Midbrain (tissue), 1 donor: Measurements from ENCODE around the gene MCM3AP.
A peak's percentile ranks its signal among the peaks of the same experiment; 100 is the strongest.
"Not testable (repeated sequence)": the region's sequence is repeated elsewhere in the genome, so short reads cannot be mapped to it uniquely, and the experiment has no call there.

Experiments
- DNase-seq: peaks from one replicate; lab custom pipeline; 2025; lab: John Stamatoyannopoulos, UW

Gene MCM3AP

DNA sequence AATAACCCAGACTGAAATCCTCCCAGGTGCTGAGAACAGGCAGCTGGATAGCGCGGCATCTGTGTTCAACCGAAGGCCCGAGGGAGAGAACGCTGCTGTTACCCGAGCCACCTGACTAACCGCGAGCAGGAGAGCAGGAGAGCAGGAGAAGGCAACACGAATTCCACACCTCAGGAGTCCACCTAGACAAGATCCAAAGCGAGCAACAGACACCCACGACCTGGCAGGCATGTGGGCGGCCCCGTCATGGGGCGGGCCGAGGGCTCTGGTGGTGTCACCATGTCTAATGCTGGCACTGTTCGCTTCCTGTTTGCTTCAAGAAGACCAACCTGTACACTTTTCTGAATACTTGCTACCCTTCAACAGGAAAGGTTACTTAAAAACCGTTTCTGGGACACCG lies 80.2 kb downstream of the MCM3AP start:
- no peak for DNase-seq

DNA sequence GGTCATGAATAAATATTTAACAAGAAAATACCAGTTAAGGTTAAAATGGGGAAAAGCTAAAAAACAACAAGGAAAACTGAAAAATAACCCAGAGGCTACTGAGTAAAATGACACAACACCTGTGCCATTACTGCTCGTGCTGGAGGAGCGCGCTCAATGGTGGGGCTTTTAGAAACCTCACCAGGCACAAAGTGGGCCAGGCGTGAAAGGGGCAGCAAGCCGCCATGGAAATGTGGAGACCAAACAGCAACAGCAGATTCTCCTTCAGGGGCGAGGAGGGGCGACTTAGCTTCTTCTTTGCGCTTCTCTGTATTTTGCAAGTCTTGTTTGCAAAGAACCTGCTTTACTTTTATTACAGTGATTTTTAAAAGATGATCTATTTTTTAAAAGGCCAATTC lies 82.2 kb downstream of the MCM3AP start:
- DNase-seq, result no peak

DNA sequence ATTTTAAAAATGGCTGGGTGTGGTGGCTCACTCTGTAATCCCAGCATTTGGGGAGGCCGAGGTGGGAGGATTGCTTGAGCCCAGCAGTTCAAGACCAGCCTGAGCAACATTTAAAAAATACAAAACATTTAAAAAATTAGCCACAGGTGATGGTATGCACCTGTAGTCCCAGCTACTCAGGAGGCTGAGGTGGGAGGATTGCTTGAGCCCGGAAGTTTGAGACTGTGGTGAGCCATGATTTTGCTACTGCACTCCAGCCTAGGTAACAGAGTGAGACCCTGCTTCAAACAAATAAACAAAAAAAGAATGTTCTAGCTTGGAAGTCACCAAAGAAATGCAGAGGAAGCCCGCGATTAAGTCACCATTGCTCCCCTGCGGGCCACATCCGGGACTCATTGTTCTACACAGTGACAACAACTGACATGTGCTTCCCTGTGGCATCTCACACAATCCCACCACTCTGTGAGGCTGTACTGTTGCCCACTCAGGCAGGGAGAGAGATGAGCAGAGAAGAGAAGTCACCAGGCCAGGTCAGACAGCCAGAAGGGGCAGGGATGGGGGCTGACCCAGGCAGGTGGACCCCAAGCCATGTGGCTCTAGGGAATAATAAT lies 82.7 kb downstream of the MCM3AP start:
- no peak for DNase-seq

DNA sequence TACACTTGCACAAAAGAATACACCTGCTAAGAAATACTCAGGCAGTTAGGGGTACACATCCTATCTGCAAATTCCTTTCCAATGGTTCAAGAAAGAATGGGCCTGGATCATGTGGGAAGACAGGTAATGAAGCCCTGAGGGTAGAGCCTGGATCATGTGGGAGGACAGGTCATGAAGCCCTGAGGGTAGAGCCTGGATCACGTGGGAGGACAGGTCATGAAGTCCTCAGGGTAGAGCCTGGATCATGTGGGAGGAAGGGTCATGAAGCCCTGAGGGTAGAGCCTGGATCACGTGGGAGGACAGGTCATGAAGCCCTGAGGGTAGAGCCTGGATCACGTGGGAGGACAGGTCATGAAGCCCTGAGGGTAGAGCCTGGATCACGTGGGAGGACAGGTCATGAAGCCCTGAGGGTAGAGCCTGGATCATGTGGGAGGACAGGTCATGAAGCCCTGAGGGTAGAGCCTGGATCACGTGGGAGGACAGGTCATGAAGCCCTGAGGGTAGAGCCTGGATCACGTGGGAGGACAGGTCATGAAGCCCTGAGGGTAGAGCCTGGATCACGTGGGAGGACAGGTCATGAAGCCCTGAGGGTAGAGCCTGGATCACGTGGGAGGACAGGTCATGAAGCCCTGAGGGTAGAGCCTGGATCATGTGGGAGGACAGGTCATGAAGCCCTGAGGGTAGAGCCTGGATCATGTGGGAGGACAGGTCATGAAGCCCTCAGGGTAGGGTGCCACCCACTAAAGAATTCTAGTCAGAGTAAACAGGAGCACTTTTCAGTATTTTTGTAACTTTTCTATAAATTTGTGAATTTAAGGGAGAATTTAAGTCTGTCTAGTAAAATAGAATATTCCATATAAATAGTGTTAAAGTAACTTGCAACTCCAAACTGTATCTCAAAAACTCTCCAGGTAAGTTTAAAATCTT lies 84.3 kb downstream of the MCM3AP start:
- DNase-seq, result not testable (repeated sequence)

DNA sequence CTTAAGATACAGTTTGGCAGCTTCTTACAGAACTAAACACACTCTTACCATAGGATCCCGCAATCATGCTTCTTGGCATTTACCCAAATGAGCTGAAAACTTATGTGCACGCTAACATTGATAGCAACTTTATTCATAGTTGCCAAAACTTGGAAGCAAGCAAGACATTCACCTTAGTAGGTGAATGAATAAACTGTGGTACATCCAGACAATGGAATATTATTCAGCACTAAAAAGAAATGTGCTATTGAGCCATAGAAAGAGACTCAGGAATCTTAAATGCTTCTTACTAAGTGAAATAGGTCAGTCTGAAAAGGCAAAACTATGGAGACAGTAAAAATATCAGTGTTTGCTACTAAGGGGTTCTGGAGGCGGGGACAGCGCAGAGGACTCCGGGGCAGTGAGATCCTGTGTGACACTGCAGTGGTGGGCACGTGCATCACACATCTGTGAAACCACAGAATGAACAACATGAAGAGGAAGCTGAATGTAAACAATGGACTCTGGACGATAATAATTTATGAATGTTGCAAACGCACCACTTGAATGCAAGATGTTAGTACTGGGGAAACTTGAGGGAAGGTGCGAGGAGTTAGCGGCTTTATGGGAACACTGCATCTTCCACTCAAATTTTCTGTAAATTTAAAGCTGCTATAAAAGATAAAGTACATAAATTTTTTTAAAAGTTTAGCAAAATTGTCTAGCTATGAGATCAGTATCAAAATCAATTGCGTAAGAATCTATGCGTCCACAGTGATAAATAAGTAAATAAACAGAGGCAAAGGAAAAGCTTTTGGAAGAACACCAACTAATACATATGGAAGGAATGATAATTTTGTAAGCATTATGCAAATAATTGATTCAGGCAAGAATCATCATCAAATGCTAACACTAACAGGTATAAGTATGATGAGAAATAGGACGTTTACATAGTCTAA lies 85.7 kb downstream of the MCM3AP start:
- no peak for DNase-seq

DNA sequence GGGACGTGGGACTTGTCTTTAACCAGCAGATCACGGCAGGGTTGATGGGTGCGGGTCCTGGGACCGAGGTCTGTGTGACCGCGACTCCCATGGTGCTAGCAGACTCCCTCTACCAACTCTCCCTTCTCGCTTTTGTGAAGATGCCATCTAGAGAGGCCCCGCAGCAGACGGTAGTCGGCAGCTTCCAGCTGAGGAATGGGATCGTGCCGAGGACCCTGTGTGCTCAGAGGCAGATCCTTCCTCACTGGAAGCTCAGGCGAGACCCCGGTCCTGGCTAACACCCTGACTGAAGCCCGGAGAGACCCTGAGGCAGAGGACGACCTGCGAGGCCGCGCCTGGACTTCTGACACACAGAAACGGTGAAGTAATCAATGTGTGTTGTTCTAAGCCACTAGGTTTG lies 88.7 kb downstream of the MCM3AP start:
- DNase-seq, result no peak

DNA sequence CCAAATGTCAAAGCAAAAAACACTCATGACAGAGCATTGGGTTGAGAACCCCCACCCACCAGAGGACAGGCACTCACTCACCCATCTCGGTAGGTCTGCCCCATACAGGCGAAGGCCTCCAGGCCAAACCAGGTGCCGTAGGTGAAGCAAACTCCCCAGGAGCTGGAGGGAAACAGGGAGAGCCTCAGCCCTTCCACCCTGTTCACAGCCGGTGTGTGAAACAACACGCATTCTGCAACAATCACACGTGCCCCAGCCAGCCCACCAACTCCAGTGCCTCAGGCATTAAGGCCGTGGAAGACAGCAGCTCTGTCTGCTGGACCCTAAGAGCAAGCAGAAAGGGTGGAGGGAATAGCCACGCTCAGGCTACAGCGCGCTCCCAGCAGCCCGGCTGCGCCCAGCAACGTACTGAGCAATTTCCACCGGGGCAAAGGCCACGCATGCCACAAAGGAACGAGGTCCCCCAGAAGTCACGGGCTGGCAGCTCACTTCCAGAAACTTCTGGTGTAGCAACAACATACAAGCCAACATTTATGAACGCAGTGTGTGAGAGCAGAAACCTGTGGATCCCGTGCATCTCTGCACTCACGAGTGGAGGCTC lies 89.7 kb downstream of the MCM3AP start:
- DNase-seq, result no peak

DNA sequence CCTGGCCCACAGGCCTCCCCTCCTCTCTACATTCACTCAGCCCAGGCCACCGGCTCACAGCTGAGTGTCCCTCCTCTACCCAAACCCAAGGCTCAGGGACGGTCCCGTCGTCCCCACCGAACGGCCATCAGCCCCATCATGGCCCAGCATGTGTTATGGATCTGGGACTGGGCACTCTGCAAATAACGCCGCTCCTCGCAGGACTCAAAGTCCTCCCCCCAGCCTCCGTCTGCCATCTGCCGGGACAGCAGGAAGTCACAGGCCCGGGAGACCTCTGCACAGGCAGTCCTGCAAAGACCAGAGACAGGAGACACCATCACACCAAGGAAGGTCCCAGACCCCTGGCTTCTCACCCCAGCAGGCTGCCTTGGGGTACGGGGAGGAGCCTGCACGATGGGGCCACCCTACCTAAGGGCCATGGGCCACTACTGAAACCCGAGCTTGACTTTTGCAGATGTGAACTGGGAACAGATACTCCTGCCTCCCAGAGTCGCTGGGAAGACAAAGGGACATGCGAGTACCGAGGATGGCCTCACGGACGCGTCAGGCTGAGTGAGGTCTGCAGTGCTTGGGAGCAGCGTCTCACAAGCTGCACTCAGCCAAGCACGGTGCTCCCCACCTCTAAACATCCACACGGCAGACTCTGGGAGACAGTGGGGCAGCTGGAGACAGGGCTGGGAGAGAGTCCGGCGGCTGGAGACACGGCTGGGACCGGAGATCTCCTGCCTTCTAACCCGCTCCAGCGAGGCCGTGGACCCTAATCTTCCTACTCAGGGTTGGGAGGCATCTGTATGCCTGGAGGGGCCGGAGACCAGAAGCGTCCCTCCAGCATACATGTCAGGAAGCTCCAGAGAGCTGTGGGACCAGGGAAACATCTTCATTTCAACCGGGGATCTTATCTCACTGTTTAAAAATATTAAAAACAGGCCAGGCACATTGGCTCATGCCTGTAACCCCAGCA lies 90.8 kb downstream of the MCM3AP start:
- no peak for DNase-seq

DNA sequence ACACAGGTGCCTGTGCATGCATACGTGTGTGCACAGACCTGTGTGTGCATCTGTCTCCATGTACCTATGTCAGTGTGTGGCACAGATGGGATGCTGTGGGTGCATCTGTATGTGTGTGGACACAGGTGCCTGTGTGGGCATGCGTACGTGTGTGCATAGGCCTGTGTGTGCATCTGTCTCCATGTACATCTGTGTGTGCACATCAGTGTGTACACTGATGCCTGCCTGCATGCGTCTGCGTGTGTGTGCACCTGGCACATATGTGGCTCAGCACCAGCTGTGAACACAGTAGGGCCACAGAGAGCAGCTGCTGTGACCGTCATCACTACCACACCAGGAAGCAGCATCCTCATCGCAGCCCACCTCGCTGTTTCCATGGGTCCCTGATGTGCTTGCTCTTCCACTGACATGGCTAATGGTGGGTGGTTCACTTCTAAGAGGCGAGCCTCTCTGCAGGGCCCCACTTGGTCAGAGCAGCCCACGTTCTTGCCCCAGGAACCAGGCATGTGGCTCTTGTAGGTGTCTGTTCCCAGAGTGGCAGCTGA lies 91.5 kb downstream of the MCM3AP start:
- no peak for DNase-seq

DNA sequence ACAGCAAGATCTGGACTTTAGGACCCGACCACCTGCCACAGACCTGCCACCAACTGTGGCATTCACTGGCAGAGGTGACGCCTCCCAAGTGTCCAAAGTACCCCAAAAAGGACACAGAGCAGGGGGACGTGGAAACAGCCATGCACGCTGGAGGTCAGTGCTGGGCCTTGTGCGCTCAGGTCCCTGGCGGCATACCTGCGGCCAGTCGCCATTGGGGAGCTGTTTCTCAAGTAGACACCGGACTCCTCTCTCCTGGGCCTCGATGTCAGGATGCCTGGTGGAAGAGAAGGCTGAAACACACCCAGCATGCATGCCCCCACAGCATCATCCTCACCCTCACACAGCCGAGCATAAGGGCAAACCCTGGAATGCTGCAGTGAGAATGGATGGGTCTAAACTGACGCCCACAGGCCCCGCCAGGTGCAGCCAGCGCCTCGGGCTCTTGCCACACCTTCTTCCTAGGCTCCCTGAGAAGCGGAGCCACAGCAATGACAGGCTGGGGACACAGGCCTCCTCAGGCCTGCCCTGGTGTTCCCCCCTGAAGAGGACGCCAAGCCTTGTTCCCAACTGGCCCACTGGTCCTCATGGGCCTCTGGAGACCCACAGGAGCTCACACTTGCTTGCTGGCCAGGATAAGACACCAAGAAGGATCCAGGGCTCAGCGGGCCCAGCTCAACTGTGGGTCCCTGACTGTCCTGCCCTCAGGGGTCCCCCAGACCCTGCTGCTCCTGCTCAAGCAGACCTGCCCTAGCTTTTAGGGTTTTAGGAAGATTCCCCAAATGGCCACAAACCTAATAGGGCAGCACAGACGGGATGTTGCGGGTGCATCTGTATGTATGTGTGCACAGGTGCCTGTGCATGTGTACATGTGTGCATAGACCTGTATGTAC lies 93.5 kb downstream of the MCM3AP start:
- DNase-seq, result no peak

DNA sequence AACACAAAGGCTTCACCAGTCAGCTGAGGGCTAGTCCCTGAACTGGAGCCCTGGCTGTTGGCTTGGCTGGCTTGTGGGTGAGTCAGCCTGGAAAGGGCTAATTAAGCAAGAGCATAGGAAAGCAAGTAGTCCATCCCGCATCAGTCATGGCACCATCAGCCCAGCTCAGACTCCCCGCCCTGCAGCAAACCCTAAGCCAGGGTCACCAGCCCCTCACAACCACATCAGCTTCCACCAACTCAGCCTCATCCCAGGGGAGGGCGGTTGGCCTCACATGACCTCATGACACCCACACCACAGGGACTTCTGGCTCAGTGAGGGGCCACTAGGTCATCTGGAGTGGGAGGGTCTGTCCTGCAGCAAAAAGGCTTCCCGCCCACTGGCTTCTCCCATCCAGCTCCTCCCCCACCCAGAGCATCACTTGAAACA lies 94.1 kb downstream of the MCM3AP start:
- no peak for DNase-seq

DNA sequence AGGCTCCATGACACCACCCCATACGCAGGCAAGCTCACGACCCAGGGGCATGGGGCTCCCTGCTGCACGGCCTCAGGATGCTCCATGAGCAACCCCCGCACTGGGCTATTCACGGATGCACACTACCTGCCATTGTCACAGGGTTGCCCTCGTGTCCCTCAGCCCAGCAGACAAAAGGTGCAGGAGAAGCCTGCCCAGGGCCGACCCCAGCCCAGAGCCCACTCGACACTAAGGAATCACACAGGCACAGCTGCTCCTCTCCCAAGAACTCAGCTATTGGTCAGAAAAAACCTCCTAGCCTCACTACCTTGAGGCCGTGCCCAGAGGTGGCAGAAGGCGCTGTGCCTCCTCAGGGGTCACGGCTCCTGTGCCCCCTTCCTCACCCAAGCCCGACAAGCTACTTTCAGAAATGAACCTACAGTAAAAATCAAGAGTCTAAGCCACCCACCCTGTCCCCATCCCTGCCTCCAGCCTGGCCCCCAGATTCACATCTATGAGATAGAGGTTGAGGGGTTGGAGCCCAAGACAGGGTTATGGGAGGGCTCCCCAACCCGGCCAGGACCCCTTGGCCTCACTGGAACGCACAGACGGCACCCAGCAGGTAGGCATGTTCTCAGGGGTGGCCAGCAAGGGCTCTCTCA lies 94.8 kb downstream of the MCM3AP start:
- DNase-seq, result no peak

DNA sequence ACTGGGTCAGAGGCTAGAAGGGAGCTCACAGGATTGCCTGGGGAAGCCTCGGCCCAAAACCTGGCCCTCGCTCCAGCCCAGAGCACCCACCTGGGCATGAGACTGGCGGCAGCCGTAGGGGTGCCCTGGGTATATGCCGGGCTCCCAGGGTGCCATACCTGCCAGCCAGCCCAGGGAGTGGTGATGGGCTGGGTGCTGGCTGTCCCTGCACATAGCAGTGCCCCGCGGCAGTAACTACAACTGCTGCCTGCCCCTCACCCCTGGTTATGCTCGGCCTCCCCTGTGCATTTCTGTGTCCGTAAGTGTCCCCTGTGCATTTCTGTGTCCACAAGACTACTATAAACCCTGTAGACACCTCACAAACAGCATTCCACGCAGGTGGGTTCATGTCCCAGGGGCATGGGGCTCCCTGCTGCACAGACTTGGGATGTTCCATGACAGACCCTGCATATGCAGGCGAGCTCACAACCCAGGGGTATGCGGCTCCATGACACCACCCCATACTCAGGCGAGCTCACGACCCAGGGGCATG lies 95.4 kb downstream of the MCM3AP start:
- no peak for DNase-seq

DNA sequence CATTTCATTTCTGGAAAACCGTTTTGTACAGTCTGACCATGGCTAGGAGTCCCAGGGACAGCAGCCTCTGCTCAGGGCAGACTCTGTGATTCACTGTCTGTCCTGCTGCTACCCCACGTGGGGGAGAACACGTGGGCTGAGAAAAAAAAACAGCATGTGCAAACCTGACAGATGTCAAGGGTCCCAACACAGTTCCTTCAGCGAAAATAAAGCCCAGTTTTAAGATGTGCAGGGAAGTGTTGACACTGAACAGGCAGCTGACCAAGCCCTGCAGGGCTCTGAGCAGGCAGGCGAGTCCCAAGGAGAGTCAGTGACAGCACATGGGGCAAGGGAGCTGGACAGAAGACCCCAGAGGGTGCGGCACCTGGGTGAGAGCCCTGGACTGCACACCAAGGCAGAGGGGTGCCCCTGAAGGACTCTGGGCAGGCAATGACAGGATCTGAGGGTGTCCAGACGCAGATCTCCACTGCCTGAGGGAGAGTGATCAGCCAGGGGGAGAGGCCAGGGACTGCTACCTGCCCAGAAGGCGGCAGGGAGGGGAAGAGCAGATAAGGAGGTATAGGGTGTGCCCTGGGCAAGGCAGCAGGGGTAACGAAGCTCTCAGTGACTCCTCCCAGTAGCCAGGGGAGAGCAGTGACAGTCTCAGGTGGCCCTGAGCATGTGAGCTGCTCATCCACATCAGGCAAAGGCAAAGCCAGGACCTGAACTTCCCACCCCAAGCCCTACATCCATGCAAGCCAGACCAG lies 96.0 kb downstream of the MCM3AP start:
- peak; percentile 17 for DNase-seq

DNA sequence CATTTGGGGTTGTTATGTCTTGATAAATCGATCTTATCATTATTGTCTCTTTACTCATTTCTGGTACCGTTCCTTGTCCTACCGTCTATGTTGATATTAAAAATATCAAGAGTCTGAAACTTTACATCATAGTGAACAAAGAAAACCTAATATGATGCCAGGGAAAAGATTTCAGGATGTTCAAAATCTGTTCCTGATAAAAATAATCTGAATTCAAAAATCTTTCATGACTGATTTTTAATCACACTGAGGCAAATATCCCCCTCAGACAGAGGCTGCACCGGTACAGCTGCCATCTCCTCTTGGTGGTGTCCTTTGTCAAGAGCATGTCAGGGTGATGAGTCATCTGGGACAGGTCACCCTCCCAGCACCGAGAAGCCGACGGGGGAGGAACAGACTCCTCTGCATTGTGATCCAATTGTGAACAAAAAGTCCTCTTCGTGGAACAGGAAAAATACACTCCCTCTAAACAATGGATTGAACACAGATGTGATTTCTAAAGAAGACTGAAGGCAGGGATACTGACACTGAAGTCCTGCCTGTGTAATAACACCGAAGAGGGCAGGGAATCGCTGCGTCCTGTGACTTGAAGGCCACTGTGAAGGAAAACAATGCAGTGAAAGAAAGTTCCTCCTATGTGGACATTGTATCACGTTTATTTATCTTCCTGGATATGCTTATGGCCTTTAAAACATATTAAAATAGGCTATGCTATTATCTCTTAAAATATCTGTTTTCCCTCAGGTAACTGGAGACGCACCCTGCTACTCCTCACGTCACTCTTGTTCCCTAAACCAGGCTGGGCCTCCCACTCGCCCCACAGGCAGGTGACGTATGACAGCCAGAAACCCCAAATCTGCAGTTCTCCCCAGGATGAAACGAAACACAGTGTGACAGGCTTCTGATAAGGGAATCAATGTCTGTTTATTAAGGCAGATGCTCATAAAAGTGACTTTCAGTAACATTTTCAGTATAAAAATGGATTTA lies 96.9 kb downstream of the MCM3AP start:
- peak; percentile 70 for DNase-seq

DNA sequence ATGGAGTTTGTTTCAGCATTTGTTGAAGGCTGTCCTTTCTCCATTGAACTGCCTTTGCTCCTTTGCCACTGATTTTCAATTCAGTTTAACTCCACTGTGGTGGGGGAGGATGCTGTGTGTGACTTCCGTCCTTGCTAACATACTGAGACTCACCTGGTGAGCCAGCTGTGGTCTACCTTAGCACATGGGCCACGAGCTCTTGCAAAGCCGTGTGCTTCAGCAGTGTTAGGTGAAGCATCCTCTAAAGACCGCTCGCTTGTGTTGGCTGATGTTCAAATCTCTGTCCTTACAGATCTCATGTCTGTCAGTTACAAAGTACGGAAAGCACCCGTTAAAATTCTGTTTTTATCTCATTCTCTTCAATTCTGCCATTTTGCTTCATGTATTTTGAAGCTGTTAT lies 97.6 kb downstream of the MCM3AP start:
- no peak for DNase-seq

DNA sequence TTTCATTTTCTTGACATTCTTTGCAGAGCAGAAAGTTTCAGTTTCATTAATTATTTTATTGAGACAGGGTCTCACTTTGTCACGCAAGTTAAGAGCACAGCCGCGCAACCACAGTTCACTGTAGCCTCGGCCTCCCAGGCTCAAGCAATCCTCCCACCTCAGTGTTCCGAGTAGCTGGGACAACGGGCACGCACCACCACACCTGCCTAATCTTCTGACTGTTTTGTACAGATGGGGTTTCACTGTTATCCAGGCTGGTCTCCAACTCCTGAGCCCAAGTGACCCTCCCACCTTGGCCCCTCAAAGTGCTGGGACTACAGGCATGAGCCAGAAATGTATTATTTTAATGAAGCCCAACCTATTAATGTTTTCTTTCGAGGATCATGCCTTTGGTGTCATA lies 98.2 kb downstream of the MCM3AP start:
- DNase-seq, result no peak
